HAP-1 (cell line): ENCODE measurements around the gene HYAL1.
"Not testable (repeated sequence)": the region's sequence is repeated elsewhere in the genome, so short reads cannot be mapped to it uniquely, and the experiment has no call there.

Experiments
- DNase-seq, 2 experiments: peaks; one replicate each; pipeline ENCODE4 v3.0.0-alpha.2; 2016 to 2020; ENCODE audit warnings: low spot score in 2 of 2
- H3K27me3 ChIP-seq: fragments of 250-450 bp; sonication (Bioruptor Pico); 2 replicates; pipeline ENCODE4 v1.5.1; 2020; ENCODE audit warnings: low read depth, mild to moderate bottlenecking, moderate library complexity
- H3K36me3 ChIP-seq: fragments of 250-450 bp; sonication (Bioruptor Pico); replicated peaks from 2 replicates; pipeline ENCODE4 v1.5.1; 2020; ENCODE audit warnings: mild to moderate bottlenecking
- H3K4me1 ChIP-seq: fragments of 250-450 bp; sonication (Bioruptor Pico); 2 replicates; pipeline ENCODE4 v1.5.1; 2020; ENCODE audit warnings: mild to moderate bottlenecking
- H3K4me3 ChIP-seq: fragments of 250-450 bp; sonication (Bioruptor Pico); 2 replicates; pipeline ENCODE4 v1.5.1; 2020; ENCODE audit warnings: mild to moderate bottlenecking, moderate library complexity
- H3K9me3 ChIP-seq: fragments of 250-450 bp; sonication (Bioruptor Pico); 2 replicates; pipeline ENCODE4 v1.5.1; 2020; ENCODE audit warnings: mild to moderate bottlenecking, moderate library complexity
- in situ Hi-C: fragments of 300-500 bp; cut with MboI; formaldehyde crosslinking; loops from 3 replicates; pipeline ENCODE4 v1.14.3; 2020; ENCODE audit warnings: low sequenced_read_pairs, inconsistent platforms, mixed read lengths

Gene HYAL1

GRCh38 chr3:50274371-50275104 is 28.8 kb downstream of the HYAL1 start:
- Histone ChIP-seq H3K9me3 (no peaks in the 10 kb centered on the region), H3K36me3 (no peaks in the 10 kb centered on the region), H3K4me1 (no peaks in the 10 kb centered on the region; the same call in 1 of the 2 replicates), H3K4me3 (no peak overlapping the region; the same call in 1 of the 2 replicates), H3K27me3 (no peaks in the 10 kb centered on the region)
- peak; percentile 40 to 87 for DNase-seq
- in situ Hi-C loops: loop anchor here (5.0 kb wide), 2 partner anchors 82 to 152 kb away; partner anchors contain the start of gene GNAT1

DNA sequence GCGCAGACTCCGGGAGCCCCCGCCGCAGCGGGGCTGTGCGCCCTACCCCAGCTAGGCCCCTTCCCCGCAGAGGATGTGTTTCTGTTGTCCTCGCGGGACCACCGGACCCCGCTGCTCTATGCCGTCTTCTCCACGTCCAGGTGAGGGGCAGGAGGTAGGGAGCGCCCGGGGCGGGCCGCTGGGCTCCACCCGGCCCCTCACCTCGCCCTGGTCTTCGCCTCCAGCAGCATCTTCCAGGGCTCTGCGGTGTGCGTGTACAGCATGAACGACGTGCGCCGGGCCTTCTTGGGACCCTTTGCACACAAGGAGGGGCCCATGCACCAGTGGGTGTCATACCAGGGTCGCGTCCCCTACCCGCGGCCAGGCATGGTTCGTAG is 29.7 kb downstream of the HYAL1 start:
- no peak for DNase-seq
- Histone ChIP-seq H3K27me3 (no peaks in the 10 kb centered on the region), H3K4me1 (no peaks in the 10 kb centered on the region; the same call in 1 of the 2 replicates), H3K4me3 (no peak overlapping the region), H3K9me3 (no peaks in the 10 kb centered on the region), H3K36me3 (no peaks in the 10 kb centered on the region)
- in situ Hi-C loops: loop anchor here (5.0 kb wide), 2 partner anchors 81 to 151 kb away; partner anchors contain the start of gene GNAT1

- Histone ChIP-seq H3K4me3 (peak overlapping the region; percentile 25), H3K36me3 (no peaks in the 10 kb centered on the region), H3K27me3 (no peaks in the 10 kb centered on the region), H3K9me3 (no peaks in the 10 kb centered on the region), H3K4me1 (no peaks in the 10 kb centered on the region; the same call in 1 of the 2 replicates)
- peak; percentile 58 to 93 for DNase-seq
- in situ Hi-C loops: loop anchor here (5.0 kb wide), 2 partner anchors 81 to 151 kb away; partner anchors contain the start of gene GNAT1
Observed at GRCh38 chr3:50272911-50273688, 30.3 kb downstream of the HYAL1 start.

DNA sequence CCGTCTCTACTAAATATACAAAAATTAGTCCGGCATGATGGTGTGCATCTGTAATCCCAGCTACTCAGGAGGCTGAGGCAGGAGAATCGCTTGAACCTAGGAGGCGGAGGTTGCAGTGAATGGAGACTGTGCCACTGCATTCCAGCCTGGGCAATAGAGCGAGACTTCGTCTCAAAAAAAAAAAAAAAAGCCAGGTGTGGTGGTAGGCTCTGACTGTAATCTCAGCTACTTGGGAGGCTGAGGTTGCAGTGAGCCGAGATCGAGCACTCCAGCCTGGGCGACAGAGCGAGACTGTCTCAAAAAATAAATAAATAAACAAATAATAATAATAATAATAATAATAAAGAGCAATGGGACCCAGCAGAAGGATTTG is 30.9 kb downstream of the HYAL1 start:
- H3K4me1 ChIP-seq: not testable (repeated sequence)
- in situ Hi-C loops: loop anchor here (5.0 kb wide), 2 partner anchors 80 to 150 kb away; partner anchors contain the start of gene GNAT1

GRCh38 chr3:50271314-50271936 is 31.9 kb downstream of the HYAL1 start:
- in situ Hi-C loops: loop anchor here (5.0 kb wide), 2 partner anchors 79 to 149 kb away; partner anchors contain the start of gene GNAT1
- H3K4me3 ChIP-seq: no peak overlapping the region
- H3K9me3 ChIP-seq: no peaks in the 10 kb centered on the region
- no peaks in the 10 kb centered on the region; the same call in 1 of the 2 replicates for H3K4me1 ChIP-seq
- no peaks in the 10 kb centered on the region for H3K36me3 ChIP-seq
- H3K27me3 ChIP-seq: peaks cover 4% of the 10 kb centered on the region
- DNase-seq: no peak

More for the DNA sequence above, 30.9 kb downstream of the HYAL1 start:
- H3K4me3 ChIP-seq, H3K36me3 ChIP-seq, DNase-seq, H3K9me3 ChIP-seq, H3K27me3 ChIP-seq: not testable (repeated sequence)

DNA sequence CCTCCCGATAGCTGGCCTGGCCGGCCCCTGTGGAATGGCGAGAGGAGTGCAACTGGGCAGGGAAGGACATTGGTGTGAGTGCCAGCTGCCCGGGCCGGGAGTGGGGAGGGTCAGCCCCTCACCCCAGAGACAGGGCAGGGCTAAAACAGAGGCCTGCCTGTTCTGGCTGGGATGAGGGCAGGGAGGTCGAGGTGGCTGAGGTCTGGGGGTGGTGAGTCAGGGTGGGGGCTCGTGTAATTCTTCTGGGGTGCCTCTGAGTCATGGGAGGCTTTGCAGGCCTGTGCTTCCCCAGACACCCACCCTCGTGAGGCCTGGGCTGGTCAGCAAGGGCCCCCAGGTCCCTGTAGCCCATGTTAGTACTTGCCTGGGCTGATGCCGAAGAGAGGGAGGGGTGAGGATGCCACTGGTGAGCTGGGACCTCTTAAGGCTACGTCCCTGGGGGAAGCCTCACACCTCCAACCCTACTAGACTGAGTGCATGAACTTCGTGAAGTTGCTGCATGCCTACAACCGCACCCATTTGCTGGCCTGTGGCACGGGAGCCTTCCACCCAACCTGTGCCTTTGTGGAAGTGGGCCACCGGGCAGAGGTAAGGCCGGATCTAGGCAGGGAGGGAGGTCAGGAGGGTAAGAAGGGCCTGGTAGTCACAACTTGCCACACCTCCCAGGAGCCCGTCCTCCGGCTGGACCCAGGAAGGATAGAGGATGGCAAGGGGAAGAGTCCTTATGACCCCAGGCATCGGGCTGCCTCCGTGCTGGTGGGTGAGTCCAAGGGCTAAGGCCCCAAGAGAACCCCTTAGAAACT is 32.8 kb downstream of the HYAL1 start:
- DNase-seq: no peak
- Histone ChIP-seq H3K4me1 (no peaks in the 10 kb centered on the region; the same call in 1 of the 2 replicates), H3K4me3 (no peak overlapping the region), H3K27me3 (peaks cover 4% of the 10 kb centered on the region), H3K36me3 (no peaks in the 10 kb centered on the region), H3K9me3 (no peaks in the 10 kb centered on the region)
- in situ Hi-C loops: loop anchor here (5.0 kb wide), 2 partner anchors 78 to 148 kb away; partner anchors contain the start of gene GNAT1

GRCh38 chr3:50269977-50270413 is 33.4 kb downstream of the HYAL1 start:
- peaks cover 4% of the 10 kb centered on the region for H3K27me3 ChIP-seq
- H3K4me1 ChIP-seq: peaks cover 3% of the 10 kb centered on the region
- H3K9me3 ChIP-seq: no peaks in the 10 kb centered on the region
- no peak for DNase-seq
- no peaks in the 10 kb centered on the region for H3K36me3 ChIP-seq
- in situ Hi-C loops: loop anchor here (5.0 kb wide), 2 partner anchors 78 to 148 kb away; partner anchors contain the start of gene GNAT1
- H3K4me3 ChIP-seq: no peak overlapping the region

- Histone ChIP-seq H3K4me3 (no peak overlapping the region), H3K4me1 (peaks cover 8% of the 10 kb centered on the region), H3K9me3 (no peaks in the 10 kb centered on the region), H3K27me3 (peaks cover 4% of the 10 kb centered on the region), H3K36me3 (no peaks in the 10 kb centered on the region)
- in situ Hi-C loops: no loop called here
- no peak for DNase-seq
Observed at GRCh38 chr3:50269460-50269859, 33.9 kb downstream of the HYAL1 start.

DNA sequence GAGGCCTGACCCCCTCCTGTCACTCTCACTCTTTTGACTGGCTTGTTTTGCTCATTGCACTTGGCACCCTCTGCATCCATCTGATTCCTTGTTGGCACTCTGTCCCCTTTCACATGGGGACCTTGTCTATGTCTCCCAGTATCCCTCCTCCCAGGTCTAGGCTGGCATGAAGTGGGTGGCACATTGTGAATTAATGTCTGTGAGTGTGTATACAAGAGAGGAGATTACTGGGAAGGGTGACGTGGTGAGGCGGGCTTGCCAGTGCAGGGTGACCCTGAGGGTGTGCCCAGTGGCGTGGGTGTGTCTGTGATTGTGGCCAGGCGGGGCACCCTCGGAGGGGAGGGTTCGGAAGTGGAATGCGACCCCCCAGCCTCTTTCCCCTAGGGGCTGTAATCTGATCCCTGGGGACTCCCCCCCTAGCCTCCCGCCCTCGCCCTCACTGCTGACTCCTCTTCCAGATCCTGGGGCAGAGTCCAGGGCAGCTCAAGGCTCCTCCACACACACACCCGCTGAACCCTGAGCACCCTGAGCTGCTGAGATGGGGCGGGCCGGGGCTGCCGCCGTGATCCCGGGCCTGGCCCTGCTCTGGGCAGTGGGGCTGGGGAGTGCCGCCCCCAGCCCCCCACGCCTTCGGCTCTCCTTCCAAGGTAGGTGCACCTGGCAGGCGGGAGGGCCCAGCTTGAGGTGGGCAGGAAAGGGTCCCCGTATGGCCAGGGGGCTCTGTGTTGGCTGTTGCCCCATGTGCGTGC is 34.5 kb downstream of the HYAL1 start, which contains the start of gene SEMA3B:
SEMA3B (plus strand) TSS at position 445 of the 749 bp plus-strand sequence; CDS start at position 539, 94 bp downstream.
- H3K9me3 ChIP-seq: no peaks in the 10 kb centered on the region
- DNase-seq: no peak
- H3K4me3 ChIP-seq: no peak within 1 kb of the TSS
- in situ Hi-C loops: no loop called here
- H3K4me1 ChIP-seq: peaks cover 14% of the 10 kb centered on the region
- H3K36me3 ChIP-seq: no peaks in the 10 kb centered on the region
- H3K27me3 ChIP-seq: peaks cover 4% of the 10 kb centered on the region

DNA sequence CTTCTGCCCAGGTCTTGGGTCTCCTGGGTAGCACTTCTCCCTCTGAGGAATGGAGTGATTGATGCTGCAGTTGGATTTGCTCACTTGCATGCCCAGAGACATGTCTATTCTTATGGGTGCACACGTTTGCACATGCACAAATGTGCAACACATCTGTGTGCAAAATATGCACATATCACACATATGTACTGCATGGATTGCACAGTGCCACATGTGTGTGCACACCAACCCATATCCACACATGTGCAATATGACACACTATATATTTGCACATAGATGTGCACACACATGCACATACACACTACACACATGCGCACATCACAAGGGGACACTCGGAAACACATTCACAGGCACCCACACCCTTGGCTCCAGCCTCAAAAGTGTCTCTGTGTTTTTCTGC is 35.1 kb downstream of the HYAL1 start:
- Histone ChIP-seq H3K27me3 (peaks cover 4% of the 10 kb centered on the region), H3K4me1 (peaks cover 16% of the 10 kb centered on the region), H3K4me3 (no peak overlapping the region), H3K9me3 (no peaks in the 10 kb centered on the region), H3K36me3 (no peaks in the 10 kb centered on the region)
- DNase-seq: no peak
- in situ Hi-C loops: no loop called here

GRCh38 chr3:50267280-50267913 is 36.0 kb downstream of the HYAL1 start:
- in situ Hi-C loops: no loop called here
- H3K9me3 ChIP-seq: no peaks in the 10 kb centered on the region
- no peak overlapping the region for H3K4me3 ChIP-seq
- no peaks in the 10 kb centered on the region for H3K36me3 ChIP-seq
- peaks cover 16% of the 10 kb centered on the region for H3K4me1 ChIP-seq
- peak in 1 of 2 experiments; percentile 45 for DNase-seq
- peaks cover 4% of the 10 kb centered on the region for H3K27me3 ChIP-seq

GRCh38 chr3:50266836-50267235 is 36.5 kb downstream of the HYAL1 start:
- no peak for DNase-seq
- H3K4me1 ChIP-seq: peaks cover 16% of the 10 kb centered on the region
- in situ Hi-C loops: no loop called here
- H3K4me3 ChIP-seq: no peak overlapping the region
- peaks cover 4% of the 10 kb centered on the region for H3K27me3 ChIP-seq
- H3K36me3 ChIP-seq: no peaks in the 10 kb centered on the region
- no peaks in the 10 kb centered on the region for H3K9me3 ChIP-seq
